HG03060 (cell line): Measurements from ENCODE around the gene CD7.

Experiments
- ATAC-seq: cut with Tn5 transposase; IDR thresholded peaks from one replicate; pipeline ENCODE4 v1.9.1; 2021; ENCODE audit warnings: low read depth, moderate number of reproducible peaks; ENCODE audit not compliant: unreplicated experiment

CD7 gene

DNA sequence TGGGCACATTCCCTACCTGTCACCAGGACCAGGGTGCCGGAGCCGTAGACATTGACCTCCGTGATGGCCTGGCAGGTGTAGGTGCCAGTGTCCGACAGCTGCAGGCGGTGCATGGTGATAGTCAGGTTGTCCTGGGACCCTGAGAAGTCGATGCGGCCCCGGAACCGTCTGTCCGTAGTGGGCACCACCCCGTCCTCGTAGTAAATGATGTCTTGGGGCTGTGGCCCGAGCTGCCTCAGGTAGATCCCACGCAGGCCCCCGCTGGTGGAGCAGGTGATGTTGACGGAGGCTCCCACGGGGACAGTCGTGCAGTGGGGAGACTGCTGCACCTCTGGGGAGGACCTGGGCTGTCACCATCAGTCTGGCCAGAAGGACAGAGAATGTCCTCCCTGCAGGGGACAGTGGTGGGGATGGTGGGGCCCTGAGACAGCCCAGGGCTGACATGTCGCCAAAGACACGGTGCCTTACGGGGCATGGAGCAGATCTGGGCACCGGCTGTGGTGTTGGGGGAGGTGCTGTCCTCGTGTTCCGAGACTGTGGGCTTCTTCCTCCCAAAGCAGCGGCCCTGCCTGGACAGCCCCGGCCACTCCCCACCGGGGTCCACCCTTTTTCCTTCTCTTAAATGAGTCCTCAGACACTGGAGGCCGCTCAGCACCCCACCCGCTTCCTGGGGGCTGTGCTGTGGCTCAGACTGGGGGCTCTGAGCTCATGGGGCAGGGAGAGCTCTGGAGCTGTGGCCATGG is 586 bp downstream of the CD7 start:
- ATAC-seq = no peak

DNA sequence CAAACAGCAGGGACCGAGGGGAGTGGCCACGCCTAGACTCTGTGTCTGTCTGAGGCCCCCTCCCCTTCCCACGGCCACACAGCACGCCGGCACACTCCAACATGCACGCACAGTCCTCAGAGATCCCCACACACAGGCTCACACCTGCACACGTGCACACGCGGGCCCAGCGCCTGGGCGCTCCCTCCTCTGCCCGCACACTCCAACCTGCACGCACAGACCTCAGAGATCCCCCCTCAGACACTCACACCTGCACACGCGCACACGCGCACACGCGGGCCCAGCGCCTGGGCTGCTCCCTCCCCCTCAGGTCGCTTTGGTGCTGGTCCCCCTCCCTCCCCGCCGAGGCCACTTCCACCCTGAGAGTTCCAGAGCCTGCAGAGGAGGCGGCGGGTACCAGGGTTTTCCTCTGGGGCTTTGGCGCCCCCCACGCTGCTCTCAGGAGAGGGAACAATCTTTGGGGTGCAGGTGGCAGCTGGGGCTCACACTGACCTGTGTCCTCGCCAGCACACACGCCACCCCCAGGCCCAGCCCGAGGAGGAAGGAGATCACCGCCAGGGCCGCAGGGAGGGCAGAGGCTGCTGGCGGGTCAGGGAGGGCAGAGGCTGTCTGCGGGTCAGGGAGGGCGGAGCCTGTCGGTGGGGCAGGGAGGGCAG is 1.6 kb downstream of the CD7 start:
- no peak for ATAC-seq

GRCh38 chr17:82314727-82315605 is 2.4 kb downstream of the CD7 start:
- ATAC-seq = no peak

DNA sequence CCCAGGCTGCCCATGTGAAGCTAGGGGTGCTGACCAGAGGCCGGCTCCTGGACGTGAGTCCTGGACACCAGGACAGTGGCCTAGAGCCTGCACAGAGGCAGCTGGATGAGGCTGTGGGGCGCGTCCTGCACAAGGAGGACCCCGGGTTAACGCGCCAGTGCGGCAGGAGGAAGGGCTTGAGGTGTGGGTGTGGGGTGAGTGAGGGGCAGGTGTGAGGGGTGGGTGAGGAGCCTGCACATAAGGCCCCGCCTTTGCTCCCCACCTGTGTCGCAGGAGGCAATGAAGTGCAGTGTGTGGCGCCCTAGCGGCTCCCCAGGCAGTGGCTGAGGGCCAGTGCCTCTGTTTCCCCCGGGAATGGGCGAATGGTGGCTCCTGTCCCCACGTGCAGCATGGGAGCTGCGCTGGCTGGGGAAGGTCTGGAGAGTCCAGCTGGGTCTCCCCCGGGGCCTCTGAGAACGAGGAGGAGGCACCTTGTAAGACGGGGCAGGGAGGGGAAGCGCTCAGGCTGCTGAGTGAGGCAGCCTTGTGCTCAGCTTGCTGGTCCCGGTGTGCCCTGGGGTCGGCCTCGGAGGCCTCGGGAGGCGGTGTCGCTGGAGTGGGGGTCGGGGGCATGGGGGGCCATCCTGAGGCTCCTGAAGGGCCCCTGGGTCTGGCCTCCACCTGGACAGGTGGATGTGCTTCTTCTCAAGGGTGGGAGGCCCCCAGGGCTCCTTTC is 3.2 kb downstream of the CD7 start:
- ATAC-seq = no peak

GRCh38 chr17:82313195-82314011 is 4.0 kb downstream of the CD7 start:
- no peak for ATAC-seq

DNA sequence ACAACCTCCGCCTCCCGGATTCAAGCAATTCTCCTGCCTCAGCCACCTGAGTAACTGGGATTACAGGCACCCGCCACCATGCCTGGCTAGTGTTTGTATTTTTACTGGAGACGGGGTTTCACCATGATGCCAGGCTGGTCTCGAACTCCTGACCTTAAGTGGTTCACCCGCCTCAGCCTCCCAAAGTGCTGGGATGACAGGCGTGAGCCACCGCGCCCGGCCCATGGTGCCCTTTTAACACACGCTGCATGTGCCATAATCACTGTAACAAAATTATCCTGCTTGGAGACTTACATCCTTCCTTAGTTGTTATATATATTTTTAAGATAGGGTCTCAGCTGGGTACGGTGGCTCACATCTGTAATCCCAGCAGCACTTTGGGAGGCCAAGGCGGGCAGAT is 5.4 kb downstream of the CD7 start:
- ATAC-seq = no peak

DNA sequence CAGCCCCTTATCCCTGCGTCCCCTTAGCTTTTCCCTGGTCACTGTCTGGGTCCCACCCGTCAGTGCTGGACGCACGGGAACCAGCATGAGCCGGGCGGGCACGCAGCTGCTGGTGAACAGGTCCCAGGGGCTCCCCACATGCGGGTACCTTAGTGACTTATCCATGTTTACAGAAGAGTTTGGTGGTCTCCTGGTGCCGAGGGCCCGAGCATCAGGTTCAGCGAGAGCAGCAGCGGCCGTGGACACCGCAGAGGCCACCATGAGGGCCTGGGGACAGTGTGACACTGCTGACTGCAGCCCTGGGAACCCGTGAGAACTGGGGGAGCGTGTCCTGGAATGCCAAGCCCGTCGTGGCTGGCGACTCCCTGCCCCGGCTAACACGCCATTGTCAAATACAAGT is 6.5 kb downstream of the CD7 start:
- no peak for ATAC-seq

- ATAC-seq = no peak
Observed at GRCh38 chr17:82309656-82310570, 7.5 kb downstream of the CD7 start.

- ATAC-seq = no peak
Observed at GRCh38 chr17:82305727-82306300, 11.6 kb downstream of the CD7 start.

GRCh38 chr17:82304826-82305726 is 12.3 kb downstream of the CD7 start:
- no peak for ATAC-seq

- ATAC-seq = no peak
Observed at GRCh38 chr17:82303944-82304808, 13.2 kb downstream of the CD7 start.

GRCh38 chr17:82302991-82303943 is 14.1 kb downstream of the CD7 start:
- no peak for ATAC-seq

DNA sequence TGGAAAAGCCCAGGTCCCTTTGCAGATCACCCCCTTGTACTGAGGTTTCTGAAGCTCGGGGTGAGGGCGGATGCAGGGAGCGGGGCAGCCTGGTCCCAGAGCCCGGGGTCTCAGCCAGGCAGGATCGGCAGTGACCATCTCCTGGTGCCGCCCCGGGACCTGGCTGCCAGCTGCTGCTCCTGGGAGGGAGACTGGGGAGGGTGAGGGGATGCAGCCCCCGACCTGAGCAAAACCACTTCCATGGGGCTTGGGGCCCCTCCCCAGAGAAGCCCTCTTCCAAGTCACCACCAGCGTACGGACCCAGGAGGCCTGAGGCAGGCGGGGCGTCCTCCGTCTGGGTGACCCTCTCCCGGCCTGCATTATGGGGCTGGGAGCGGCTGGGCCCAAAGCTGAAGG is 14.8 kb downstream of the CD7 start:
- ATAC-seq = no peak

DNA sequence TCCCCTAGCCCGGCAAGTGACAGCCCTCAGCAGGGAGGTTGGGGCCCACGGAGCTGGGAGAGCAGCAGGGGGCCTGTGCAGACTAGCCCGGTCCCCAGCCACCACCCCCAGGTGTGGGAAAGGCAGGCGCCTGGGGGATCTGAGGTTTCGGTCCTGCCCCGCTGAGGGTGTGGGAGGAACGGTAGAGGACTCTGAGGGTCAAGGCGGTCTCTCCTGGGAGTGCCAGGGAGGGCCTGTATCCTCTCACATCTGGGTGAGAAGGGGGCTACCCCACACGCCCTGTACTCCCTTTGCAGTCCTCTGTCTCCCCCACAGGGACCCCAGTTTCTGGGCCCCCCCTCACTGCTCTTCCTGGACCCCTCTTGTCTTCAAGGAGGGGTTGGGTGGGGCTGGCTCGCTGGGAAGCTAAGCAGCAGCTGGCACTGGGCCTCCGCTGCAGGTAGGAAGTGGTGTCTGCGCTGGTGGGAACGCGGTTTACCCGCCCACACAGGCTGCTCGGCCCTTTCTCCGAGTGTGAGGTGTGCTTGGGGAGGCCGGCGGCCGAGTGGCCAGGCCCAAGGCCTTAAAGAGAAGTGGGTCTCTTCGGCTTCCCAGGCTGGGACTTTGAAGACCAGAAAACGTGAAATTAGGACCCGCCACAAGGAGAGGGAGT is 15.4 kb downstream of the CD7 start:
- ATAC-seq = no peak

GRCh38 chr17:82301300-82301915 is 16.0 kb downstream of the CD7 start:
- no peak for ATAC-seq
